OCI-LY7 (cell line): ENCODE data around the gene WDFY4. TPM values are rescaled to one million over a fixed set of nuclear protein-coding genes. Genes with fewer than 3 reads are reported as not detected.
A peak's percentile ranks its signal among the peaks of the same experiment; 100 is the strongest.

Experiments used
- BruUV-seq: library from RNA; stranded (reverse); fragments of 400-500 nt; replicated peaks from 2 replicates; lab custom pipeline; 2021; lab: Mats Ljungman, UMichigan
- CTCF ChIA-PET: fragments of 300-600 bp; sonication (Branson Sonifier 250); formaldehyde crosslinking; loops from one replicate; lab custom pipeline; 2022; ENCODE audit warnings: antibody characterized with exemption; ENCODE audit not compliant: unreplicated experiment; lab: Charles Lee
- POLR2A ChIA-PET: fragments of 300-600 bp; sonication (Branson Sonifier 250); formaldehyde crosslinking; loops from one replicate; lab custom pipeline; 2022; ENCODE audit warnings: antibody characterized with exemption; lab: Charles Lee
- DNase-seq: peaks from one replicate; pipeline ENCODE4 v3.0.0-alpha.2; 2015; ENCODE audit warnings: low spot score
- H2AFZ ChIP-seq: fragments of 200-600 bp; sonication (generic), shearing (Covaris generic); 2 replicates; pipeline ENCODE4 v1.6.1; 2014; ENCODE audit warnings: mild to moderate bottlenecking, antibody characterized with exemption, low read length, moderate library complexity
- H3K27ac ChIP-seq: fragments of 200-600 bp; sonication (generic); 2 replicates; pipeline ENCODE4 v1.5.1; 2014; ENCODE audit warnings: mixed run types, low read depth, mild to moderate bottlenecking, moderate library complexity, low read length, inconsistent platforms; ENCODE audit not compliant: poor library complexity, severe bottlenecking
- H3K36me3 ChIP-seq: fragments of 200-600 bp; sonication (generic); 2 replicates; pipeline ENCODE4 v1.6.1; 2014; ENCODE audit warnings: mild to moderate bottlenecking, antibody characterized with exemption, low read length, moderate library complexity, mixed read lengths; ENCODE audit not compliant: insufficient read depth
- H3K4me1 ChIP-seq: fragments of 200-600 bp; sonication (generic); 2 replicates; pipeline ENCODE4 v1.5.1; 2014; ENCODE audit warnings: mild to moderate bottlenecking, low read length; ENCODE audit not compliant: insufficient read depth, poor library complexity, severe bottlenecking
- H3K4me2 ChIP-seq: fragments of 200-600 bp; sonication (generic); 2 replicates; pipeline ENCODE4 v1.6.1; 2014; ENCODE audit warnings: mild to moderate bottlenecking, low read length
- H3K4me3 ChIP-seq: fragments of 200-600 bp; sonication (generic); 2 replicates; pipeline ENCODE4 v1.5.1; 2014; ENCODE audit warnings: mild to moderate bottlenecking, low read depth, low read length; ENCODE audit not compliant: poor library complexity, severe bottlenecking
- H3K79me2 ChIP-seq: fragments of 200-600 bp; sonication (generic); 2 replicates; pipeline ENCODE4 v1.6.1; 2016; ENCODE audit warnings: low read depth, mild to moderate bottlenecking, low read length, moderate library complexity, mixed read lengths; ENCODE audit not compliant: insufficient read depth
- H3K9me2 ChIP-seq: fragments of 200-600 bp; sonication (generic); 2 replicates; pipeline ENCODE4 v1.6.1; 2016; ENCODE audit warnings: mild to moderate bottlenecking, low read length, mixed read lengths; ENCODE audit not compliant: insufficient read depth
- H3K9me3 ChIP-seq: fragments of 200-600 bp; sonication (generic); 2 replicates; pipeline ENCODE4 v1.6.1; 2014; ENCODE audit warnings: mild to moderate bottlenecking, mixed run types, low read length, mixed read lengths
- H4K20me1 ChIP-seq: fragments of 200-600 bp; sonication (generic); 2 replicates; pipeline ENCODE4 v1.6.1; 2014; ENCODE audit warnings: mild to moderate bottlenecking, antibody characterized with exemption, low read length, moderate library complexity, mixed read lengths; ENCODE audit not compliant: insufficient read depth
- EZH2phosphoT487 ChIP-seq: fragments of 200-600 bp; sonication (generic); IDR thresholded peaks from 2 replicates; pipeline ENCODE4 v1.6.1; 2018; ENCODE audit warnings: low read depth, borderline replicate concordance, mild to moderate bottlenecking, mixed run types, antibody characterized with exemption, low read length, moderate library complexity, mixed read lengths
- intact Hi-C: fragments of 100-400 bp; cut with micrococcal nuclease; formaldehyde crosslinking; loops from one replicate; pipeline ENCODE4 v1.10.0; 2022; ENCODE audit not compliant: unreplicated experiment
- total RNA-seq, 2 experiments: library from RNA; depleted of rRNA in 1 of 2; stranded (reverse); fragments of >200 nt in 1 of 2; shearing (Covaris generic) in 1 of 2; gene quantifications; 2 replicates each; pipeline ENCODE4 v1.2.3, GENCODE V29; 2014 to 2022
- TF ChIP-seq, protein P1 (sequence below): fragments of 200-600 bp; sonication (generic); conservative IDR thresholded peaks from 2 replicates; pipeline ENCODE4 v1.5.1; 2014; ENCODE audit warnings: mild to moderate bottlenecking, antibody characterized with exemption, low read length, moderate library complexity, mixed read lengths

The WDFY4 gene
- total RNA-seq, 2 experiments from 2014 or later: 51.5 to 85.6 TPM

DNA sequence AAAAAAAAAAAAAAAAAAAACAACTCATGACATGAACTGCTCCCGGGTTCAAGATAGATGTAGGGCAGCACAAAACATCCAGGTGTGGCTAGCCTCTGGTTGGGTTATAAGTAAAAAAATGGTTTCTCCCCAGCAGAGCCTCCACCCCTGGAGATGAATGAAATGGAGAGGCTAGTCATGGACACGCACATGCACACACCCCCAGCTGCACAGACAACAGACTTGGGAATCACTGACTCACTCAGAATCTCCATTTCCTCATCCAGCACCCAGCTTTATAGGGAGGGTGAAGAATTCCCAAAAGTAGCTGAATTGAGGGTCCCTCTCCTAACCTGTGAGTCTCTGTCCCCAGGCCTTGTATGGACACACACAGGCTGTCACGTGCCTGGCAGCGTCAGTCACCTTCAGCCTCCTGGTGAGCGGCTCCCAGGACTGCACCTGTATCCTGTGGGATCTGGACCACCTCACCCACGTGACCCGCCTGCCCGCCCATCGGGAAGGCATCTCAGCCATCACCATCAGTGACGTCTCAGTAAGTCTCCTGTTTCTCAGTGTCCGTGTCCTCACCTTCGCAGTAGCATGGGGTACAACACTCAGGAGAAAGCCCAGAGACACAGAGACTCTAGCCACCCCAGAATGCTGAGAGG lies 290.0 kb downstream of the WDFY4 start:
- ChIA-PET POLR2A (no interaction called here), CTCF (no interaction called here)
- H3K9me2 ChIP-seq: no peaks in the 10 kb centered on the region
- no peaks in the 10 kb centered on the region for H3K9me3 ChIP-seq
- H3K4me2 ChIP-seq: no peak overlapping the region
- H3K36me3 ChIP-seq: peaks cover 70% of the 10 kb centered on the region
- no TSS peak for BruUV-seq
- no peak for DNase-seq
- H3K4me1 ChIP-seq: no peaks in the 10 kb centered on the region
- intact Hi-C loops: no loop called here
- H3K4me3 ChIP-seq: no peak overlapping the region
- TF ChIP-seq, protein P1, sequence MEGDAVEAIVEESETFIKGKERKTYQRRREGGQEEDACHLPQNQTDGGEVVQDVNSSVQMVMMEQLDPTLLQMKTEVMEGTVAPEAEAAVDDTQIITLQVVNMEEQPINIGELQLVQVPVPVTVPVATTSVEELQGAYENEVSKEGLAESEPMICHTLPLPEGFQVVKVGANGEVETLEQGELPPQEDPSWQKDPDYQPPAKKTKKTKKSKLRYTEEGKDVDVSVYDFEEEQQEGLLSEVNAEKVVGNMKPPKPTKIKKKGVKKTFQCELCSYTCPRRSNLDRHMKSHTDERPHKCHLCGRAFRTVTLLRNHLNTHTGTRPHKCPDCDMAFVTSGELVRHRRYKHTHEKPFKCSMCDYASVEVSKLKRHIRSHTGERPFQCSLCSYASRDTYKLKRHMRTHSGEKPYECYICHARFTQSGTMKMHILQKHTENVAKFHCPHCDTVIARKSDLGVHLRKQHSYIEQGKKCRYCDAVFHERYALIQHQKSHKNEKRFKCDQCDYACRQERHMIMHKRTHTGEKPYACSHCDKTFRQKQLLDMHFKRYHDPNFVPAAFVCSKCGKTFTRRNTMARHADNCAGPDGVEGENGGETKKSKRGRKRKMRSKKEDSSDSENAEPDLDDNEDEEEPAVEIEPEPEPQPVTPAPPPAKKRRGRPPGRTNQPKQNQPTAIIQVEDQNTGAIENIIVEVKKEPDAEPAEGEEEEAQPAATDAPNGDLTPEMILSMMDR: no peak
- no peak for TF ChIP-seq EZH2phosphoT487
- H3K27ac ChIP-seq: no peak overlapping the region
- no peaks in the 10 kb centered on the region for H3K79me2 ChIP-seq
- H2AFZ ChIP-seq: no peak overlapping the region
- no peaks in the 10 kb centered on the region for H4K20me1 ChIP-seq

DNA sequence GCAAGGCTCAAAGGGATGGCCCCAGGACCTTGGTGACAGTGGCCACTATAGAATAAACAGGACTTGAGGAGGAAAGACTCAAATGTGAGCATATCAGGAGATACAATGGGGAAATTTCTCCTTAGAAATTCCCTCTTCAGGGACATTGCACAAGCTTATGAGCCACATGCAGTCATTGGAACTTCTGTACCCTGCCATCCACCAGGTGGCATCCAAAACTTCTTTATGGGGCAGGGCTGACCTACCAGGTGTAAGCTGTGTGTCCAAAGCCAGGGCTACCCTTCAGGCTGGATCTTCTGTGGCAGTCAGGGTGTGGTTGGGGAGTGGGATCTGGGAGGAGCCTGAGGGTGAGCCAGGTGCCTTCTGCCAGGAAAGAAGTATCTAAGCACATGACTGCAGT lies 291.5 kb downstream of the WDFY4 start:
- H4K20me1 ChIP-seq: no peaks in the 10 kb centered on the region
- intact Hi-C loops: no loop called here
- ChIA-PET POLR2A (no interaction called here), CTCF (interaction anchor here (0.5 to 0.9 kb wide), 2 partner anchors 188 to 314 kb away, joined by 3 read pairs; no protein-coding TSS in a partner anchor)
- H3K27ac ChIP-seq: no peak overlapping the region
- peak; percentile 49 for DNase-seq
- no peak overlapping the region for H2AFZ ChIP-seq
- peaks cover under 1% of the 10 kb centered on the region for H3K4me1 ChIP-seq
- no peaks in the 10 kb centered on the region for H3K79me2 ChIP-seq
- BruUV-seq: no TSS peak
- H3K4me3 ChIP-seq: no peak overlapping the region
- TF ChIP-seq EZH2phosphoT487: no peak
- TF ChIP-seq, protein P1: peak; percentile 72
- no peaks in the 10 kb centered on the region for H3K9me3 ChIP-seq
- peaks cover 67% of the 10 kb centered on the region for H3K36me3 ChIP-seq
- H3K4me2 ChIP-seq: no peak overlapping the region
- no peaks in the 10 kb centered on the region for H3K9me2 ChIP-seq

DNA sequence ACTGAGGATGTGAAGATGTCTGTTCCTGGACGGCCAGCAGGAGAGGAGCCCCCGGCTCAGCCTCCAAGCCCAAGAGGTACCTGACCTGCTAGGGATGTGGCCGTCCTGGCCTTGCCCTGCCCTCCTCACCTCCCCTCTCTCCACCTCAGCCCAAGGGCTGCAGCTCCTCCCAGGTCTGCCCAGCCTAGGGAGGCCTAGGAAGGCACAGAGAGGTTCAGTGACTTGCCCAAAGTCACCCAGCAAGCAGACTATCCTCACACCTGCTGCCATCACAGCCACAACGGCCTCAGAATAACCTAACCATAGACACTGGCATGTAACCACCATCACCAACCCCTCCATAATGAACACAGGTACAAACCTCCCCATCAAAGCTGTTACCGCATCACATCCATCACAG lies 293.6 kb downstream of the WDFY4 start:
- Histone ChIP-seq H3K79me2 (no peaks in the 10 kb centered on the region), H3K4me1 (peaks cover 5% of the 10 kb centered on the region), H3K9me3 (no peaks in the 10 kb centered on the region), H4K20me1 (no peaks in the 10 kb centered on the region), H2AFZ (no peak overlapping the region), H3K4me2 (no peak overlapping the region), H3K36me3 (peaks cover 66% of the 10 kb centered on the region), H3K4me3 (no peak overlapping the region), H3K27ac (no peak overlapping the region), H3K9me2 (no peaks in the 10 kb centered on the region)
- intact Hi-C loops: no loop called here
- no peak for DNase-seq
- TF ChIP-seq, protein P1: no peak
- no peak for TF ChIP-seq EZH2phosphoT487
- POLR2A ChIA-PET: no interaction called here
- no TSS peak for BruUV-seq
- CTCF ChIA-PET: no interaction called here
